Measurements from ENCODE around the gene ZNF804B.

The ZNF804B gene

GRCh38 chr7:88759230-88760135 lies at the start of gene ZNF804B:
ZNF804B (plus strand) TSS chr7:88759700; CDS start chr7:88759977, 277 bp downstream.
- H3K4me1 Mint-ChIP-seq (ENCODE audit: low read depth), result no peaks in the 10 kb centered on the region
- H3K4me3 Mint-ChIP-seq, result peak within 1 kb of the TSS; percentile 3
- H3K27me3 Mint-ChIP-seq (ENCODE audit: low read depth), result peaks cover 59% of the 10 kb centered on the region

DNA sequence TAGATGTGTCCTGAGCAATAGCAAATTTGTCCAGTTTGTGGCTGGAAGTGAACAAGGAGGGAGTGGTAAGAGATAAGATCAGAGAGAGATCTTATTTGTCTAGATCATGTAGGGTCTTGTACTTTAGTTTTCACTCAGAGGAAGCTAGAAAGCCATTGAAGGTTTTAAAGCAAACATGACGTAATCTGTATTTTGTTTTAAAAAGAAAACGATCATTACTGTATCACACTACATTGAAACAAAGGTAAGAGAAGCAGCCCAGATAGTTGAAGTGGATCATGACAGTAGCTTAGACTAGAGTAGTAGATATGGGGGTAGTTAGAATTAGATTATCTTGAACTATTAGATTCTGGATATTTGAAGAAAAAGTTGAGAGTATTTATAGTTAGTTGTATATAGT lies 23.6 kb upstream of the ZNF804B start:
- no peak overlapping the region for H3K27ac Mint-ChIP-seq
- H3K4me3 Mint-ChIP-seq, result no peak overlapping the region
- H3K9me3 Mint-ChIP-seq, result no peaks in the 10 kb centered on the region
- no peaks in the 10 kb centered on the region for H3K36me3 Mint-ChIP-seq (ENCODE audit: low read depth)
- H3K27me3 Mint-ChIP-seq (ENCODE audit: low read depth), result no peaks in the 10 kb centered on the region
- no peaks in the 10 kb centered on the region for H3K4me1 Mint-ChIP-seq (ENCODE audit: low read depth)

More at GRCh38 chr7:88759230-88760135, at the start of gene ZNF804B:
- Mint-ChIP-seq H3K27ac (no peak within 1 kb of the TSS), H3K9me3 (no peaks in the 10 kb centered on the region), H3K36me3 (ENCODE audit: low read depth) (no peaks in the 10 kb centered on the region)

DNA sequence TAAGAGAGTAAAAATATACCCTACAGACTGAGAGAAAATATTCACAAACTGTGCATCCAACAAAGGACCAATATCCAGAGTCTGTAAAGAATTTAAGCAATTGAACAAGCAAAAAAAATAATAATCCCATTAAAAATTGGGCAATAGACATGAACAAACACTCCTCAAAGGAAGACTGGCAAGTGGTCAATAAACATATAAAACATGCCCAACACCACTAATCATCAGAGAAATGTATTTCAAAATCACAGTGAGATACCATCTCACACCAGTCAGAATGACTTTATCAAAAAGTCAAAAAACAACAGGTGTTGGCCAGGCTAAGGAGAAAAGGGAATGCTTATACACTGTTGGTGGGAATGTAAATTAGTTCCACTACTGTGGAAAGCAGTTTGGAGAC lies 21.9 kb upstream of the ZNF804B start:
- H3K36me3 Mint-ChIP-seq (ENCODE audit: low read depth), result no peaks in the 10 kb centered on the region
- no peak overlapping the region for H3K4me3 Mint-ChIP-seq
- no peaks in the 10 kb centered on the region for H3K4me1 Mint-ChIP-seq (ENCODE audit: low read depth)
- H3K9me3 Mint-ChIP-seq, result no peaks in the 10 kb centered on the region
- H3K27me3 Mint-ChIP-seq (ENCODE audit: low read depth), result no peaks in the 10 kb centered on the region
- H3K27ac Mint-ChIP-seq, result no peak overlapping the region

DNA sequence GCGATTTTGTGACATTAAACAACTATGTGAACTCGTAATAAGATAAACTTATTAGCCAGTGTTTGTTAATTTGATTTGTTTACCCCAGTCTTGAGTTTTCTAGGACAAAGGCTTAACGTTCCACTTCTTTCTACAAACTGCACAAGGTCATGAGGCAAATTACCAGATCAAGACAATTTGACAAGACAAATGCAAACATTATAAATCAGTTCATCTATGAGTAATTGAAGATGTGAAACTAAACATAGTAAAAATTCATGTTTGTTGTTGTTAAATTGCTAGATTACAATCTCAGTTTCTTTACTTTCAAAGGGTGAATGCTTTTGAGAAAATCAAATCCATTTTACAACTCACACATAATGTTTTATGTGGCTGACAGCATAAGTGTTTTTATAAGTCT lies 13.4 kb upstream of the ZNF804B start:
- Mint-ChIP-seq H3K36me3 (ENCODE audit: low read depth) (no peaks in the 10 kb centered on the region), H3K4me3 (no peak overlapping the region), H3K4me1 (ENCODE audit: low read depth) (no peaks in the 10 kb centered on the region), H3K9me3 (no peaks in the 10 kb centered on the region), H3K27me3 (ENCODE audit: low read depth) (no peaks in the 10 kb centered on the region), H3K27ac (no peak overlapping the region)

- H3K9me3 Mint-ChIP-seq, result no peaks in the 10 kb centered on the region
These were observed 2.7 kb upstream of the ZNF804B start for GRCh38 chr7:88756802-88757201.

GRCh38 chr7:88757371-88757770 lies 2.1 kb upstream of the ZNF804B start:
- Mint-ChIP-seq H3K9me3 (no peaks in the 10 kb centered on the region), H3K4me3 (no peak overlapping the region), H3K27me3 (ENCODE audit: low read depth) (peaks cover 53% of the 10 kb centered on the region), H3K4me1 (ENCODE audit: low read depth) (no peaks in the 10 kb centered on the region), H3K27ac (no peak overlapping the region), H3K36me3 (ENCODE audit: low read depth) (no peaks in the 10 kb centered on the region)

More at GRCh38 chr7:88756802-88757201, 2.7 kb upstream of the ZNF804B start:
- no peak overlapping the region for H3K4me3 Mint-ChIP-seq
- H3K36me3 Mint-ChIP-seq (ENCODE audit: low read depth), result no peaks in the 10 kb centered on the region
- H3K27ac Mint-ChIP-seq, result no peak overlapping the region
- H3K4me1 Mint-ChIP-seq (ENCODE audit: low read depth), result no peaks in the 10 kb centered on the region
- peaks cover 49% of the 10 kb centered on the region for H3K27me3 Mint-ChIP-seq (ENCODE audit: low read depth)

DNA sequence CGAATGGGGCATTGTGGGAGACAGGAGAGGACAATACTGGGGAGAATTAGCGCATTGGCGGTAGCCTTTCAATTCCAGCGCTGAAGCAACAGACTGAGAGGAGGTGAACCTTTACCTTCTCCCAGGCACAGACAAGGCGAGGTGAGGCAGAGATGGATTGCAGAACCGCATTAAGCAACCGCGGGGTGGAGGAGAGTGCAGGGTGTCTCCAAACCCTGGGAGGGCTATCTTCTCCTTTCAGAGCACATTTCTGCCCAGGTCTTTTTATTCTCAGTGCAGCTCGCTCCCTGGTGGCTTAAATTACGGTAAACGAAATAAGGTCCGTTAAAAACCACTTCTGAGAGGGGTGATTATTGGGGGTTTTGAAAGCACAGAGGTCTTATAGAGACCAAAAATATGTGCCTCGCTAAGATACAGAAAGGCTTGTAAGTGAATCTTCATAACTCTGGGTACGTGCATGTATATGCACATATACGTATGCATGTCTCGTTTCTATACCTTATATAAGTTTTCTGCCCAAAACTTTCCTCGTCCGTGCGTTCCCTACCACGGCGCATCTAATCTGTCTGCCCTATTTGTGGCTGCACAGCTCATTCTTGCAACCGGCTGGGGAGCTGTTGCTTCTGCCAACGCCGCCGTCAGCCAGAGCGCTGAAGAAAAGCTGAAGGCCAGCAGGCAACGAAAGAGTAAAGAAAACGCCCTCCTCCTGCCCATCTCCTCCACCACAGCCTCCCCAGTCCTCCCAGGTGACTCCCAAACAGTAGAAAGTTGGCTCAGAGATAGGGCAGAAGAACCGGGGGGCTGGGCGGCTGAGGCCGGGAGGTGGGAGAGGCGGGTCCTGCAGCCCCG lies 895 bp upstream of the ZNF804B start:
- Mint-ChIP-seq H3K36me3 (ENCODE audit: low read depth) (no peaks in the 10 kb centered on the region), H3K27me3 (ENCODE audit: low read depth) (peaks cover 59% of the 10 kb centered on the region), H3K4me3 (no peak overlapping the region), H3K27ac (no peak overlapping the region), H3K9me3 (no peaks in the 10 kb centered on the region), H3K4me1 (ENCODE audit: low read depth) (no peaks in the 10 kb centered on the region)

- Mint-ChIP-seq H3K36me3 (ENCODE audit: low read depth) (no peaks in the 10 kb centered on the region), H3K4me3 (peak overlapping the region; percentile 3), H3K27ac (no peak overlapping the region)
These were observed 626 bp downstream of the ZNF804B start for GRCh38 chr7:88760136-88760515.

DNA sequence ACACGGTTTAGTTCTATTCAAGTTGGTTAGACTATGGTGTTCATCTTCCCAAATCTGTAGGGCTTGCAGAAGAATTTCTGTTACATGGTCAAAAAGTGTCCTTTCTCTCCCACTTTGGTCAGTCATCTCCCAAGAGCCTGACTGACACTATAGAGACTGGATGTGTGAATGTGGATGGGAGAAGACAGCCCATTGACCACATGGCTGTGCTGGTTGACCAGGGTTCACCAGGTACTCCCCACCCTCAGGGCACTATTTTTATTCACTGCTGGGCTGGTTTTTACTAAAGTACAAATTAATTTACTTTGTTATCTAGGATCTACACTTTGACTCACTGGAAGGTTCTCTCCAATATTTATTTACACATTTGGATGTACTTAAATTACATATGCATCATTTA lies 2.3 kb downstream of the ZNF804B start:
- H3K27ac Mint-ChIP-seq, result no peak overlapping the region
- H3K36me3 Mint-ChIP-seq (ENCODE audit: low read depth), result no peaks in the 10 kb centered on the region
- H3K9me3 Mint-ChIP-seq, result no peaks in the 10 kb centered on the region
- no peaks in the 10 kb centered on the region for H3K4me1 Mint-ChIP-seq (ENCODE audit: low read depth)
- H3K4me3 Mint-ChIP-seq, result no peak overlapping the region
- peaks cover 45% of the 10 kb centered on the region for H3K27me3 Mint-ChIP-seq (ENCODE audit: low read depth)

More at GRCh38 chr7:88760136-88760515, 626 bp downstream of the ZNF804B start:
- Mint-ChIP-seq H3K27me3 (ENCODE audit: low read depth) (peaks cover 57% of the 10 kb centered on the region), H3K4me1 (ENCODE audit: low read depth) (no peaks in the 10 kb centered on the region), H3K9me3 (no peaks in the 10 kb centered on the region)

- no peaks in the 10 kb centered on the region for H3K9me3 Mint-ChIP-seq
- no peaks in the 10 kb centered on the region for H3K36me3 Mint-ChIP-seq (ENCODE audit: low read depth)
- H3K27me3 Mint-ChIP-seq (ENCODE audit: low read depth), result peaks cover 4% of the 10 kb centered on the region
- no peak overlapping the region for H3K27ac Mint-ChIP-seq
- no peaks in the 10 kb centered on the region for H3K4me1 Mint-ChIP-seq (ENCODE audit: low read depth)
- no peak overlapping the region for H3K4me3 Mint-ChIP-seq
These were observed 11.9 kb downstream of the ZNF804B start for GRCh38 chr7:88771417-88771816.

DNA sequence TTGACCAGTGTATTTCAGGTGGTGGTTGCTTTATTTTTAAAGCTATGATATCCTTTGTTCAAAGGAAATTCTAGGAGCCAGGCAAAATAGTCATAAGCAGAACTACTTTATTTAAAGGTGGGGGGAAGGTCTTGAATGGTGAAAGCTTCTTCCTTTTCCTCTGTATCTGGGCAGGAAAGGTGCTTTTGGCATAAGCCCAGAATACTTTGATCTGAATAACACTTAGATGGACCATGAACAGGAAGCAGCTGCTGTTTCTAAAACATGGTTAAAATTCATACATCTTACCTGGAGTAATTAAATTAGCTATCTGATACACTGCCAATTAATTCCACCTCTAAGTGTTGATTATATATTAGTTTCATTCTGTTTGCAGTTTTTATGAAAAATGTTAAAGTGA lies 13.3 kb downstream of the ZNF804B start:
- no peaks in the 10 kb centered on the region for H3K4me1 Mint-ChIP-seq (ENCODE audit: low read depth)
- H3K27ac Mint-ChIP-seq, result no peak overlapping the region
- H3K27me3 Mint-ChIP-seq (ENCODE audit: low read depth), result no peaks in the 10 kb centered on the region
- H3K4me3 Mint-ChIP-seq, result no peak overlapping the region
- H3K36me3 Mint-ChIP-seq (ENCODE audit: low read depth), result no peaks in the 10 kb centered on the region
- H3K9me3 Mint-ChIP-seq, result no peaks in the 10 kb centered on the region

DNA sequence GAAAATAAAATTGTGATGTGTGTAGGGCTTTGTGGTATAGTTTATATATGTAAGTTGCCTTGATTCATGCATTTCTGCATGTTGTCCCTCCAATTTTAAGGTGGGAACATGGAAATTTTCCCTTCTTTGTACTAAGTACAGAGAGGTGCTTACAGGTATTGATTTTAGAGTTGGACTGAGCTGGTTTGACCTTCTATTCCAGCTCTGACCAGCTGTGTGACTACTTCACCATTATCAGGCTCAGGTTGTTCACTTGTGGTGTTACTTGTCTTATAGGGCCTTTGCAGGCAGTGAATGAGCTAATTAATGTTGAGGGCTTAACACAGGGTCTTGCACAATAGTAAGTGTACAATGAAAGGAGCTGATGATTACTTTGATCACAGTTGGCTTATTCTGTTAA lies 16.3 kb downstream of the ZNF804B start:
- H3K27me3 Mint-ChIP-seq (ENCODE audit: low read depth), result no peaks in the 10 kb centered on the region
- H3K4me3 Mint-ChIP-seq, result no peak overlapping the region
- H3K9me3 Mint-ChIP-seq, result no peaks in the 10 kb centered on the region
- H3K36me3 Mint-ChIP-seq (ENCODE audit: low read depth), result no peaks in the 10 kb centered on the region
- H3K27ac Mint-ChIP-seq, result no peak overlapping the region
- no peaks in the 10 kb centered on the region for H3K4me1 Mint-ChIP-seq (ENCODE audit: low read depth)

GRCh38 chr7:88787777-88788176 lies 28.3 kb downstream of the ZNF804B start:
- Mint-ChIP-seq H3K4me3 (no peak overlapping the region), H3K27ac (no peak overlapping the region), H3K9me3 (no peaks in the 10 kb centered on the region), H3K27me3 (ENCODE audit: low read depth) (no peaks in the 10 kb centered on the region), H3K36me3 (ENCODE audit: low read depth) (no peaks in the 10 kb centered on the region), H3K4me1 (ENCODE audit: low read depth) (no peaks in the 10 kb centered on the region)

- Mint-ChIP-seq H3K36me3 (ENCODE audit: low read depth) (no peaks in the 10 kb centered on the region), H3K4me3 (no peak overlapping the region), H3K4me1 (ENCODE audit: low read depth) (no peaks in the 10 kb centered on the region), H3K27ac (no peak overlapping the region), H3K9me3 (no peaks in the 10 kb centered on the region), H3K27me3 (ENCODE audit: low read depth) (no peaks in the 10 kb centered on the region)
These were observed 30.1 kb downstream of the ZNF804B start for GRCh38 chr7:88789480-88790064.

All from T-helper 1 cell treated with Interleukin-12 subunit alpha and Interleukin-12 subunit beta and Interleukin-4 antibody, amounts not matched to agents 30 μg/mL and 1 μg/mL, for 36 hours (primary cell).